ENCODE measurements around the gene HIVEP1. TPM values are rescaled to one million over a fixed set of nuclear protein-coding genes. Genes with fewer than 3 reads are reported as not detected.

HIVEP1 gene
- total and polyA plus RNA-seq, 2 of the 13 experiments (the other 11 are each of a cell fraction or from before 2014, with no cell fraction given) = 7.4 to 9.9 TPM

GRCh38 chr6:12165722-12166280 is 153.7 kb downstream of the HIVEP1 start (continued):
- no peak for TF ChIP-seq CEBPZ (IDR thresholded peaks at IDR 0.05; ENCODE audit: low read length)

DNA sequence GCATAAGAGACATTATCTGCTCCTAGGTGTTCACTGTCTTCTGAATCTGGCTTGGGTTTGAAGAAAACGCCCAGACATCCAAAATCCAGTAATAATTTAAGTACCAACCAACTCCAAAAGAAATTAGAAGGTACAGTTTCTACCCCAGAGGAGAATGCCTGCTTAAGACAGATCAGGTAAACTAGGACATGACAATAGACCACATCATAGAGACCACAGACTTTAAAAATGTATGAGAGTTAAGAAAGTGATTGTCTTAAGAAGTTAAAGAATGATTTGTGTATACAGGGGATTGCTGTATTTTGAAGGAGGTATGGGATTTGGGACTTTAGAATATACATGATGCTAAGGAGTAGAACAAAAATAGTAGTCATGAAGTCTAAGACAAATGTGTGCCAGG is 157.3 kb downstream of the HIVEP1 start:
- POLR2A ChIA-PET = no interaction called here
- Histone ChIP-seq H2AFZ (ENCODE audit: low read length) (no peak overlapping the region), H3K27ac (ENCODE audit: extremely low read length, insufficient read depth, low read length) (no peak overlapping the region), H3K36me3 (replicated peaks in 1 of 2; ENCODE audit: control insufficient read depth in 1 of 2, insufficient read depth in 2 of 2, low read length in 2 of 2) (no peaks in the 10 kb centered on the region), H3K4me1 (ENCODE audit: insufficient read depth, low read length) (no peaks in the 10 kb centered on the region), H3K4me3 (replicated peaks in 1 of 3; ENCODE audit: insufficient read depth in 1 of 3, low read depth in 2 of 3, low read length in 3 of 3) (no peak overlapping the region), H3K79me2 (ENCODE audit: insufficient read depth, low read length) (no peaks in the 10 kb centered on the region), H3K9ac (ENCODE audit: insufficient read depth, low read depth, low read length) (no peak overlapping the region), H3K27me3 (ENCODE audit: control insufficient read depth in 1 of 2, insufficient read depth in 2 of 2, low read length in 2 of 2) (no peaks in the 10 kb centered on the region), H3K9me3 (ENCODE audit: low read length) (no peaks in the 10 kb centered on the region), H4K20me1 (ENCODE audit: insufficient read depth, low read length) (no peaks in the 10 kb centered on the region), H3K4me2 (ENCODE audit: low read depth, low read length) (no peak overlapping the region)
- intact Hi-C loops (cut with micrococcal nuclease; ENCODE audit: unreplicated experiment) = no loop called here
- TF ChIP-seq ZNF747 (CRISPR knock-in tag; IDR thresholded peaks at IDR 0.05; ENCODE audit: borderline replicate concordance) (no peak), ZNF558 (CRISPR knock-in tag; IDR thresholded peaks at IDR 0.05; ENCODE audit: borderline replicate concordance) (no peak), ZNF879 (CRISPR knock-in tag; IDR thresholded peaks at IDR 0.05) (no peak), ATF7-NPFF (CRISPR knock-in tag; IDR thresholded peaks at IDR 0.05; ENCODE audit: low read depth) (no peak), ZNF597 (CRISPR knock-in tag; IDR thresholded peaks at IDR 0.05) (no peak), PLRG1 (conservative IDR thresholded peaks at IDR 0.05) (no peak), MTA3 (CRISPR knock-in tag; IDR thresholded peaks at IDR 0.05) (no peak), NR2F2 (IDR thresholded peaks at IDR 0.05; ENCODE audit: borderline replicate concordance, low read depth) (no peak), POLR2AphosphoS2 (IDR thresholded peaks at IDR 0.05; ENCODE audit: low read depth, low read length) (no peak), SAFB2 (CRISPR knock-in tag; IDR thresholded peaks at IDR 0.05; ENCODE audit: borderline replicate concordance, low read depth) (no peak), NR3C1 (CRISPR knock-in tag; IDR thresholded peaks at IDR 0.05) (no peak), SETDB1 (CRISPR knock-in tag; IDR thresholded peaks at IDR 0.05; ENCODE audit: borderline replicate concordance) (no peak), HOMEZ (CRISPR knock-in tag; IDR thresholded peaks at IDR 0.05; ENCODE audit: low read depth) (no peak)
- FAIRE-seq (no peak), ATAC-seq (no peak), DNase-seq (ENCODE audit: low spot score) (no peak)
- CTCF ChIA-PET (ENCODE audit: low intra/inter-chr PET ratio, low total read pairs) = no interaction called here
- 3% methylated on average over 1 of the region's 1 CpG for WGBS (ENCODE audit: low lambda C conversion rate)
- no TSS peak for BruUV-seq (replicated peaks)
- in situ Hi-C loops (cut with HindIII; ENCODE audit: extremely low pct_ligation_motif_present, low pct_unique_long_range_greater_than_20kb) = no loop called here

Measured in HepG2 (cell line).